RWPE2 (cell line): ENCODE results near the gene COMT.
A peak's percentile ranks its signal among the peaks of the same experiment; 100 is the strongest.

Experiments
- ATAC-seq: fragments of 200-7000 bp; cut with Tn5 transposase; 3 replicates; pipeline ENCODE4 v1.9.1; 2021; ENCODE audit warnings: low read depth
- DNase-seq: peaks from one replicate; pipeline ENCODE4 v3.0.0-alpha.2; 2020; ENCODE audit warnings: low spot score
- H3K27ac ChIP-seq: fragments of 450-650 bp; 2 replicates; pipeline ENCODE4 v1.5.1; 2017; ENCODE audit warnings: mild to moderate bottlenecking; ENCODE audit not compliant: poor library complexity, severe bottlenecking
- H3K27me3 ChIP-seq: fragments of 250-450 bp; sonication (Bioruptor Pico); 2 replicates; pipeline ENCODE4 v1.5.1; 2021; ENCODE audit warnings: mild to moderate bottlenecking, moderate library complexity; ENCODE audit not compliant: insufficient read depth, poor library complexity, severe bottlenecking
- H3K36me3 ChIP-seq: fragments of 250-450 bp; sonication (Bioruptor Pico); 2 replicates; pipeline ENCODE4 v1.5.1; 2020; ENCODE audit warnings: low read depth, mild to moderate bottlenecking, moderate library complexity
- H3K4me1 ChIP-seq: fragments of 250-450 bp; sonication (Bioruptor Pico); 2 replicates; pipeline ENCODE4 v1.5.1; 2021; ENCODE audit warnings: mild to moderate bottlenecking, moderate library complexity; ENCODE audit not compliant: insufficient read depth, poor library complexity, severe bottlenecking
- H3K4me3 ChIP-seq: fragments of 250-450 bp; sonication (Bioruptor Pico); 2 replicates; pipeline ENCODE4 v1.5.1; 2021; ENCODE audit warnings: mild to moderate bottlenecking, moderate library complexity; ENCODE audit not compliant: severe bottlenecking
- H3K9me3 ChIP-seq: fragments of 250-450 bp; sonication (Bioruptor Pico); 2 replicates; pipeline ENCODE4 v1.5.1; 2021; ENCODE audit warnings: mild to moderate bottlenecking, moderate library complexity; ENCODE audit not compliant: severe bottlenecking
- TF ChIP-seq, protein P1 (sequence below): fragments of 450-650 bp; IDR thresholded peaks from one replicate; pipeline ENCODE4 v1.5.1; 2017; ENCODE audit warnings: mild to moderate bottlenecking, moderate library complexity; ENCODE audit not compliant: poor library complexity, severe bottlenecking

The COMT gene

DNA sequence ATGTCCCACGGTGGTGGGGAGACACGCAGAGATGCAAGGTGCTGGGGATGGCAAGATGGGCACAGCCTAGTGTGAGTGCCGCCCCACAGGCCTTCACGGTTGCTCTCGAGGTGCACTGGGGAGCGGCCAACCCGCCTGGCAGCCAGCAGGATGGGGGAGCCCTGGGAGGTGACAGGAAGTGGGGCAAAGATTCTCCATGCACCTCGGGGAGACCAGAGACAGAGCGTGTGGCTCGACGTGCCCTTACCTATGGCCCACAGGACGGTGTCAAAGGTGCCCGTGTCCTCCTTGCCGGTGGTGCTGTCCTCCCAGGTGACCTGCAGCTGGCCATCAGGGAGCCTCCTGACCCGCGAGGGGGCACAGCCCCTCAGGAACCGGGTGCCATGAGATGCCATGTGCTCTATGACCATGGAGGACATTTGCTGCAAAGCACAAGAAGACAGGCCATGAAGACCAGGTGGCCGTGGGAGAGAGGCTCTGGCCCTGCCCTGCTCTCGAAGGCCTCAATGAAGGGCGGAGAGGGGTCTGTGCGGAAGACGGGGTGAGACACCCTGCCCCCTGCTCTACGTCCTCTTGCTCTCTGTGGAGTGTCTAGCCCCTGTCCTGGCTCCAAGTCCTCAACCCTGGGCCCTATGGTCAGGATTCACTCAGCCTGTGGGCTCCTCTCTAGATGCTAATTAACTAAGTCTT, 46.3 kb upstream of the COMT start:
- ATAC-seq (no peak), DNase-seq (no peak)
- H3K27ac ChIP-seq, result no peak overlapping the region
- H3K36me3 ChIP-seq, result peaks cover 10% of the 10 kb centered on the region
- no peaks in the 10 kb centered on the region for H3K27me3 ChIP-seq
- TF ChIP-seq, protein P1, sequence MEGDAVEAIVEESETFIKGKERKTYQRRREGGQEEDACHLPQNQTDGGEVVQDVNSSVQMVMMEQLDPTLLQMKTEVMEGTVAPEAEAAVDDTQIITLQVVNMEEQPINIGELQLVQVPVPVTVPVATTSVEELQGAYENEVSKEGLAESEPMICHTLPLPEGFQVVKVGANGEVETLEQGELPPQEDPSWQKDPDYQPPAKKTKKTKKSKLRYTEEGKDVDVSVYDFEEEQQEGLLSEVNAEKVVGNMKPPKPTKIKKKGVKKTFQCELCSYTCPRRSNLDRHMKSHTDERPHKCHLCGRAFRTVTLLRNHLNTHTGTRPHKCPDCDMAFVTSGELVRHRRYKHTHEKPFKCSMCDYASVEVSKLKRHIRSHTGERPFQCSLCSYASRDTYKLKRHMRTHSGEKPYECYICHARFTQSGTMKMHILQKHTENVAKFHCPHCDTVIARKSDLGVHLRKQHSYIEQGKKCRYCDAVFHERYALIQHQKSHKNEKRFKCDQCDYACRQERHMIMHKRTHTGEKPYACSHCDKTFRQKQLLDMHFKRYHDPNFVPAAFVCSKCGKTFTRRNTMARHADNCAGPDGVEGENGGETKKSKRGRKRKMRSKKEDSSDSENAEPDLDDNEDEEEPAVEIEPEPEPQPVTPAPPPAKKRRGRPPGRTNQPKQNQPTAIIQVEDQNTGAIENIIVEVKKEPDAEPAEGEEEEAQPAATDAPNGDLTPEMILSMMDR, result no peak
- H3K9me3 ChIP-seq, result no peaks in the 10 kb centered on the region
- peaks cover 20% of the 10 kb centered on the region for H3K4me1 ChIP-seq
- H3K4me3 ChIP-seq, result no peak overlapping the region

DNA sequence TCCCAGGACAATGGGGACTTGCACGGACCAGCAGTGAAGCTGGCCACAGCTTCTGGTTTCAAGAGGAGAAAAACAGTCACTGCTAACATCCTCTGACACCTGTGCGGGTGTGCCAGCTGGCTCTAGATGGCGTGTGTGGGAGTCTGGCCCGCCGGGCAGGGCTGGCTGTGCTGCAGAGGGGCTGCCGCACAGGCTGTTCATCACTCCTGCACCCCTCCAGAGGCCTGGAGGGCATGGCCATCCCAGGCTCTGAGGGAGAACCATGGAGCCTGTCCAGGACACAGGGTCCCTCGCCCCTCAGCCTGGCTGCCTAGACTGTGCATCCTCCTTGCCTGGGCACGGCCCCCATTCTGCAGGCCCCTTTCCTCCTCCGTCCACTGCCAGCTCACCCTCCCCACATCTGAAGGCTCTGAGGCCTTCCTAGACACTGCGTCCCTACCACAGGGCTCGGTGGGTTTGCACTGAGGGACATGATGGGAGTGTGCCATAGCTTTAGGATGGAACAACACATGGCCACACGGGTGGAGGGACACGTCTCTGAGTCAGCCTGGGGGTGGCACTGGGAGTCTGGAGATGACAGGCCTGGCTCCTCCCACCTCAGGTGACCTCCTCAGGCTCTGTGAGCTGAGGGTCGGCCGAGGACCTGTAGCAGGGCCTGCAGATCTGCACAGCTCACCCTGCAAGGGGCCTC, 44.8 kb upstream of the COMT start:
- H3K27me3 ChIP-seq, result no peaks in the 10 kb centered on the region
- H3K9me3 ChIP-seq, result no peaks in the 10 kb centered on the region
- peaks cover 10% of the 10 kb centered on the region for H3K36me3 ChIP-seq
- ATAC-seq, result no peak
- H3K4me1 ChIP-seq, result peaks cover 8% of the 10 kb centered on the region
- no peak overlapping the region for H3K27ac ChIP-seq
- no peak overlapping the region for H3K4me3 ChIP-seq
- DNase-seq, result peak; percentile 61
- TF ChIP-seq, protein P1, result no peak

DNA sequence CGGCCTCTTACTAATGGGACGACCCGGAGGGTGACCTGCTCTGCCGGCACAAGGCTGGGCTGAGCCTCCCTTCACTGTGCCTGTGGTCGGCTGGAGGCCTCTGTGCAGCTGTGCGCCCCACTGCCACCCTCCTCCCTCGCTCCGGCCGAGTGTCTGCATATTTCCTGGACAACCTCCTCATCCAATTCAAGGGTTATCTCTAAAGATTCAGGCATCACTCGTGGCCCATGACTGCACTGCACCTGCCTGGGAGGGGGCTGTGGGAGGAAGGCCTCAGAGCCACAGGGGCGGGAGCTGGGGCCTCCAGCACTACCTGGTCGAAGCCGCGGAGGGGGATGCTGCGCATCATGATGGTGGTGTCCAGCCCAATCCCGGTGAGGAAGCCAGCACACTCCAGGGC, 43.8 kb upstream of the COMT start:
- no peaks in the 10 kb centered on the region for H3K4me1 ChIP-seq
- TF ChIP-seq, protein P1, result no peak

GRCh38 chr22:19898145-19898544, 43.4 kb upstream of the COMT start:
- TF ChIP-seq, protein P1, result no peak
- no peak for ATAC-seq
- no peak overlapping the region for H3K27ac ChIP-seq
- peaks cover 10% of the 10 kb centered on the region for H3K36me3 ChIP-seq
- no peaks in the 10 kb centered on the region for H3K4me1 ChIP-seq
- no peak overlapping the region for H3K4me3 ChIP-seq
- no peaks in the 10 kb centered on the region for H3K27me3 ChIP-seq
- no peaks in the 10 kb centered on the region for H3K9me3 ChIP-seq
- peak; percentile 56 for DNase-seq

More for the DNA sequence above, 43.8 kb upstream of the COMT start:
- ATAC-seq (no peak), DNase-seq (no peak)
- Histone ChIP-seq H3K4me3 (no peak overlapping the region), H3K36me3 (peaks cover 10% of the 10 kb centered on the region), H3K9me3 (no peaks in the 10 kb centered on the region), H3K27me3 (no peaks in the 10 kb centered on the region), H3K27ac (no peak overlapping the region)
